NCI-H187 treated with DMSO at 0.1 percent for 48 hours (cell line): Measurements from ENCODE around the gene RNF146.
"Not testable (repeated sequence)": the region's sequence is repeated elsewhere in the genome, so short reads cannot be mapped to it uniquely, and the experiment has no call there.

ENCODE experiments used
- DNase-seq: peaks from one replicate; lab custom pipeline; 2025; lab: John Stamatoyannopoulos, UW

Gene RNF146, protein sequence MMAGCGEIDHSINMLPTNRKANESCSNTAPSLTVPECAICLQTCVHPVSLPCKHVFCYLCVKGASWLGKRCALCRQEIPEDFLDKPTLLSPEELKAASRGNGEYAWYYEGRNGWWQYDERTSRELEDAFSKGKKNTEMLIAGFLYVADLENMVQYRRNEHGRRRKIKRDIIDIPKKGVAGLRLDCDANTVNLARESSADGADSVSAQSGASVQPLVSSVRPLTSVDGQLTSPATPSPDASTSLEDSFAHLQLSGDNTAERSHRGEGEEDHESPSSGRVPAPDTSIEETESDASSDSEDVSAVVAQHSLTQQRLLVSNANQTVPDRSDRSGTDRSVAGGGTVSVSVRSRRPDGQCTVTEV

DNA sequence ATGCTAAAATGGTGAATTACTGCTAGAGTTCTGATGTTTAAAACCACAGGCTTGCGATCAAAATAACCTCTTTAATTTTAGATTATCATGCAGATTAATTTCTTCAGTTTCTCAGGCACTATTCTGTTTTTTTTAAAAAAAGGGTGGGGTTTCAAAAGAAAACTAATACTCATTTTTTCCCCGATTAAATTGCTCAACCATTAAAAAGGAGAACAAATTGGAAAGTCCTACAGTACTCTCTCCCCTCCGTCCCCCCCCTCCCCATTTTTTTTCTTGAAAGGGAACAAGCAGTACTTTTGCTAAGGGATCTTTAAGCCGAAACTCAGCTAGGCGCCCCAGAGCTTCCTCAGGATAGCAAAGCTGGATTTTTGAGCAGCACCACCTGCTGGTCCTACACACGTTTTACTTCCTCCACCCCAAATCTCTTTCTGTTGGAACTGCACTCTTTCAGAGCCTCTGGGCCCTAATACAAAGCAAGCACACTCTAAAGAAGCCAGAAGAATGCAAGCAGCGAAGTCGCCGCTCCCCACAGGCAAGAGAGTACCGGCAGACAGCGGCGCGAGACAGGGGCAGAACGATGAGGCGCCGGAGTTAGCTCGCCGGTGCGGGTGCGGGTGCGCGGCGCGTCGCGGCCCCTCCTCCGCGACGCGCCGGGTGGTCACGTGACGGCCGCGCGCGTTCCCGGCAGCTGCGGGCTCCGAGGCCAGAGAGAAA lies at the start of gene RNF146:
Gene RNF146, plus strand, starts transcription at position 687 of the 714 bp plus-strand sequence. CDS start 13,475 bp downstream, outside the sequence.
- DNase-seq = peak; percentile 34

DNA sequence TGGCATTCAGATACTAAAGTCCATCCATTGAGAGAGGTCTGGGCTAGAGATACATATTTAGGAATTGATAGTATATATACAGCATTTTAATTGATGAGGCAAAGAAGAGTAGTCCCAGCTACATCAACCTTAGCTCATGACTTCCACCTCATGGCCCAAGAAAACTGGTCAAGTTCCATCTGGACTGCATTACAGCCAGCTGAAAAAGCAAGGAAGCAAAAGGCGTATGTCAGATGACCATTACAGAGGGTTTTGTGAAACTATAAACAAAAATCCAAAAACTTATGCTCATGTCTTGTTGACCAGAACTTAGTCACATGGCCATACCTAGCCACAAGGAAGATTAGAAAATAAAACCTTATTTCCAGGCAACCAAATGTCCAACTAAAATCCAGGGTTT lies 46.8 kb upstream of the RNF146 start:
- no peak for DNase-seq

DNA sequence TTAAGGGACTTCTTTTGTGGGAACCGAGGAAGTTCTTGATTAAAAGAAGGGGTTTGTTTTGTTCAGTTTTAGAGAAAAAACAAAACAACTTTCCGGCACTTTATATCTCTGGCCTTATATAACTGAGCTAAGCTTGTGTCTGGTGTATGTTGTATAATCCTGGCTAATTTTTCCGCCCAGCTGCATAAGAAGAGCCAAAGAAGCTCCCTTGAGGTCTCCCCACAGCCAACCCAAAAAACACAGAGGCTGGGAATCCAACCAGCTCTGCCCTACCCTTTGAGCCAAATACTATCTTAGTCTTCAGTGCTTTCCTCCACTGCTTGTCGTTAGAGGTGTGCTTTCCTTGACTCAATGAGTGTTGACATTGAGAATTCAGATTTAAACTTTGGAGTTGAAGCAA lies 45.5 kb upstream of the RNF146 start:
- no peak for DNase-seq

DNA sequence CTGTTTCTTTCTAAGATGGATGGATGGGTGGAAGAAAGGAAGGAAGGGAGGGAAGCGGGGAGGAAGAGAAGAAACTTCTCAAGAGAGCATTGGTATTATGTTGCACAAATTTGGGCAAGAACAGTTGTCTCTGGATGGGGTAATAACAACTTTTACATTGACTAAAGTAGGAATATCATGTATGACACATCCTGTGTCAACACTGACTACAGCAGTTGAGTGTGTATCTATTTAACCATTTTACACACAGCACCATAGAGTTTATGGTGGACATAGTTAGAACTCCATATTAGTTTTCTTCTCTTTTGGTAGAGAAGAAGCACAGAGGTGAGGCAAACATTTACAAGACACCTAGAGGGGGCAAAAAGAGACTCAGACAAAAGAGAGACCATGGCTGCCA lies 44.2 kb upstream of the RNF146 start:
- no peak for DNase-seq

DNA sequence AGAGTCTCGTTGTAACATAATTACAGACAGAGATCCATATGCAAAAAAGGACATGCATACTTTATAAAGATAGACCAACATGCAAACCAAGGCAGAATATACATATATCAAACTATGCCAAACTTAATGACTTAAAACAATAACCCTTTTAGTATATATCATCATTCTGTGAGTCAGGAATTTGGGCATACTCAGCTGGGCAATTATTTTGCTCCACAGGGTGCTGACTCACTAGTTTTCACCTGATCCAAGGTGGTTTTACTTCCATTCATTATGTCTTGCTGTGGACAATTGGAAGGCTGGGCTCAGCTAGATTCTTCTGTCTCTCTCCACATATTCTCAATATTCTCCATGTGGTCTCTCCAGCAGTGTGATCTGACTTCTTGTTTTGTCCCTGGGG lies 41.2 kb upstream of the RNF146 start:
- no peak for DNase-seq

DNA sequence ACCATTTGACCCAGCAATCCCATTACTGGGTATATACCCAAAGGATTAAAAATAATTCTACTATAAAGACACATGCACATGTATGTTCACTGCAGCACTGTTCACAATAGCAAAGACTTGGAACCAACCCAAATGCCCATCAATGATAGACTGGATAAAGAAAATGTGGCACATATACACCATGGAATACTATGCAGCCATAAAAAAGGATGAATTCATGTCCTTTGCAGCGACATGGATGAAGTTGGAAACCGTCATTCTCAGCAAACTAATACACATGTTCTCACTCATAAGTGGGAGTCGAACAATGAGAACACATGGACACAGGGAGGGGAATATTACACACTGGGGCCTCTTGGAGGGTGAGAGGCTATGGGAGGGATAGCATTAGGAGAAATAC lies 32.8 kb upstream of the RNF146 start:
- not testable (repeated sequence) for DNase-seq

DNA sequence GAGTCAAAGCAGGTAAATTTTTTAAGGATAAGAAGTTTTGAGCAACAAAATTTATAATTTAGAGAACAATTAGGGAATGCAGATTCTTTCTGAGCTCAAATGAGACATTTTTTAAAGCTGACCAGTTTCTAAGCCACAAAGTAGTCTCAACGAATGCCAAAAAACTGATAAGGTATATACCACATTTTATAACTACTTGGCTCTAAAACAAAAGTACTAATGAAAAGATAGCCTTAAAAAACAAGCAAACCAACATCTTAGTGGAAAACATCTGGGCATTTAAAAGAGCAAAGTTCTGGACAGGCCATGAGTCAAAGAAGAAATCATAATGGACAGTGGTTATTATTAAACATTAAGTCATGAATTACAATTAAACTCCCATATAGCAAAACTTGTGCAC lies 23.2 kb upstream of the RNF146 start:
- DNase-seq = no peak

DNA sequence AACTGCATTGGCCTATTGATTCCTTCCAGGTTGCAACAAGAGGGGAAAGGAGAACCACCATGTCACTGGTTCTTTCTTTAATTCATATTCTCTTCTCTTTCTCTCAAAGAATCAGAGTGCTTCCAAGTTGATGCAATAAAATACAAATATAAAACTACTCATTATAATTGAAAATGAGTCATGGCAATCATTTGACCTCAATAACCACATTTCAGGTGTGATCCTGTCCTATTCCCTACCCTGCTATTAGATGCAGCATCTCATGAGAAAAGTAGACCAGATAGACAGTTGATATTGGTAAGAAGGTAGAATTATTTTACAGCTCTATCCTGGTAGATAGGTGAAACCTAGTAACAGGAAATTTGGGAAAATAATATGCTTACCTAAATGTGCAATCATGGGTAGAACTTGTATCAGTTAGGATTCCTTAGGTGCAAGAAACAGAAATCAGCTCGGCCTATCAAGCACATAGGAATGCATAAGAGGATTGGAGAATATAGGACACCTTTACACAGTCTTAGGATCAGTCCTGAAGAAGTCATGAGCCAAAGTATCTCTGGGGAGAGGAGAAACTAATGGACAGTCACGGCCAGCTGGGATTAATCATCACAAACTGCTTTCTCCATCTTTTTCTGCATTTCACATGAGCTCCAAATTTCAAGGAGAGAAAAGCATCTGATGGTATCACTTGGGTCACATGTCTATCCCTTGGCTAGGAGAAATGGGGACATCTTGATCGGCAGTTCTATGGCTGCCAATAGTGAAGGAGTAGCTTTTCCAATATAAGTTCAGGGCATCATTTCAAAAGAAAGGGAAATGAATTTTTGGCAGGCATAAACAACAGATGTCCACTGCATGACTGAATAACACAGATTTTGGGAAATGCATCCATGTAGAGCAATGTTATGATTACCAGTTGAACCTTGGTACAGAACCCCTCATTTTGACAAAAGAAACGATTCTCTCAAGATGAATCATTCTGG lies 19.3 kb upstream of the RNF146 start:
- no peak for DNase-seq

DNA sequence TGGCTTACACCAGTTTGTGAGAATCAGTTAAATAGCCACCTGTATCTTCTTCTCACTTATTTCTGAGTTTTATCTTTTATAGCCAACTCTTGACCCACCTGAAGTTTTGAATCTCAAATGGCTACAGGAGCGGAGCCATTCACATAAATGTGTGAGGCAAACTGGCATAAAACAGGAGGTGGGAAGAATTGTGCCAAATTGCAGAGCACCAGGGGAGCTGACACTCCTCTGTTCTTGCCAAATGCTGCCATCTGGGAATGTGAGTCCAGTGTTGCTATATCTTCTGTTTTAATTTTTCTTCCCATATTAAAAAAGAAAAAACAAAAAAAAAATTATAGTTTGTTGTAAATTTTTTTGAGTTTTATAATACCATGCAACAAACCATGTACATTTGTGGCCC lies 17.0 kb upstream of the RNF146 start:
- no peak for DNase-seq

DNA sequence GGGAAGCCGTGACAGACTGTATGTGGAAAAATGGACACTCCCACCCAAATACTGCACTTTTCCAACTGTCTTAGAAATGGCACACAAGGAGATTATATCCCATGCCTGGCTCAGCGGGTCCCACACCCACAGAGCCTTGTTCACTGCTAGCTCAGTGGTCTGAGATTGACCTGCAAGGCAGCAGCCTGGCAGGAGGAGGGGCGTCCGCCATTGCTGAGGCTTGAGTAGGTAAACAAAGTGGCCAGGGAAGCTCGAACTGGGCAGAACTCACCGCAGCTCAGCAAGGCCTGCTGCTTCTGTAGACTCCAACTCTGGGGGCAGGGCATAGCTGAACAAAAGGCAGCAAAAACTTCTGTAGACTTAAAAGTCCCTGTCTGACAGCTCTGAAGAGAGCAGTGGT lies 11.4 kb upstream of the RNF146 start:
- DNase-seq = no peak

DNA sequence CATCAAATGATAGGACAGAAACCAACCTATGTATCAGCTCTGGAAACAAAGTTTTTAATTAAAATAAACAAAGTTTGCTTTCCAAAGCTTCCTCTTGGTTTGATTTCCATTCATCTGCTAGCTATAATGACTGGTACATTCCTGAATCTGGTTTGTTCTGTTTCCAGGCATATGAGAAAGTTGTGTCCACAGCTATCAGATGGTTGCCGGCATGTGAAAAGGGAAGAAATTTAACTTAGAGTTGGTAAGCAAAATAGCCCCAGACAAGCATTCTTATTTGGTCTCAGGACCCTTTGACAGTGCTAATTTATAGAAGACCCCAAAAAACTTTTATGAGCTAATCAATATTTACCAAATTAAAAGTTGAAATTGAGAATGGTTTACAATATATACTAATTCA lies 3.8 kb upstream of the RNF146 start:
- DNase-seq = no peak

DNA sequence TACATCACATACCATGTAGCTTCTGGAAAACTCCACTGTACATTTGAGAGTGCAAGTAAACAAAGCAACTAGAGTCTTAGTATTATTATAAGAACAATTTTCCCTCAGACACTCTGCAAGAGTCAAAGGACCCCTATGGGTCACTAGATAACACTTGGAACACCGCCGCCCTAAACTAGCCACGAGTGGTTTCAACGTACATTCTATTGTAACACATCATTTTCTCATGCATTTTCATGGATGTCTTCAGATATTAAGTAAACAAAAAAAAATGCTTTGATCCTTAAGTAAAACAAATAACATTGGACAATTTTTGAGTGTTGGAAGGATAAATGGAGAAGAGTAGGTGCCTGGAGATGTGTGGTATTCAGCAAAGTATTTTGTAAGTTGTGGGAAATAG lies 3.2 kb upstream of the RNF146 start:
- DNase-seq = no peak

DNA sequence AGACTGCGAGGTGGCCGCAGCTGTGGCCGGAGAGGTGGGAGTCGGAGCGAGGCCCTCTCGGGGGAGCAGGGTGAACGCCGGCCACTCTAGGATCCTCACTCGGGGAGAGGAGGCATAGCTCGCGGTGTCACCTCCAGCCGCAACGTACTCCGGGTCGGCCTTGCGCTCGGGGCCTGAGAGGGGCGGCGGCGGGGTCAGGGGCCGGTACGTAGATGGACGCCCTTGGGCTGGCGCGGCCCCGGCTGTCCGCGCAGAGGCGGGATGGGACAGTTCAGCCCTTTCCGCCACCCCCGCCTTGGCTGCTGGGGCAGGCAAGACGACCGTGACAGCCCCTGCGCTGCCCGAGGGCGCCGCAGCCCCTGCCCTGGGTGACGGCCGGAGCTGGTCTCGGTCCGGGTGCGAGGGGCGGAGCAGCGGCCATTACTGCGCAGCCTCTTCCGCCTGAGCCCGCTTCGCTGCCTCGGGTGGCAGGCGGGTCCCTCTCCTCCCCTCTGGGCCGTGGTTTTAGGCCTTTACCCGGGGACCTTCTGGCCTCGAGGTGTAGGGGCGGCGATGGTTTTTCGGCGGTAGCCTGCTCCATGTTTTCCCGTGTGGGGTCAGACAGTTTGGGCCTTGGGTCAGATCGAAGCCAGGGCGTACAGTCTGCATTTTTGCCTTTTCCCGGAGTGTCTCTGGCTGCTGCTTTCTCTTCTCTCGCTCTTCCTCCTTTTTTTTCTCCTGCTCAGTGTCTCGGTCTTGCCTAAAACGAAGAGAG lies 405 bp downstream of the RNF146 start:
- DNase-seq = no peak

DNA sequence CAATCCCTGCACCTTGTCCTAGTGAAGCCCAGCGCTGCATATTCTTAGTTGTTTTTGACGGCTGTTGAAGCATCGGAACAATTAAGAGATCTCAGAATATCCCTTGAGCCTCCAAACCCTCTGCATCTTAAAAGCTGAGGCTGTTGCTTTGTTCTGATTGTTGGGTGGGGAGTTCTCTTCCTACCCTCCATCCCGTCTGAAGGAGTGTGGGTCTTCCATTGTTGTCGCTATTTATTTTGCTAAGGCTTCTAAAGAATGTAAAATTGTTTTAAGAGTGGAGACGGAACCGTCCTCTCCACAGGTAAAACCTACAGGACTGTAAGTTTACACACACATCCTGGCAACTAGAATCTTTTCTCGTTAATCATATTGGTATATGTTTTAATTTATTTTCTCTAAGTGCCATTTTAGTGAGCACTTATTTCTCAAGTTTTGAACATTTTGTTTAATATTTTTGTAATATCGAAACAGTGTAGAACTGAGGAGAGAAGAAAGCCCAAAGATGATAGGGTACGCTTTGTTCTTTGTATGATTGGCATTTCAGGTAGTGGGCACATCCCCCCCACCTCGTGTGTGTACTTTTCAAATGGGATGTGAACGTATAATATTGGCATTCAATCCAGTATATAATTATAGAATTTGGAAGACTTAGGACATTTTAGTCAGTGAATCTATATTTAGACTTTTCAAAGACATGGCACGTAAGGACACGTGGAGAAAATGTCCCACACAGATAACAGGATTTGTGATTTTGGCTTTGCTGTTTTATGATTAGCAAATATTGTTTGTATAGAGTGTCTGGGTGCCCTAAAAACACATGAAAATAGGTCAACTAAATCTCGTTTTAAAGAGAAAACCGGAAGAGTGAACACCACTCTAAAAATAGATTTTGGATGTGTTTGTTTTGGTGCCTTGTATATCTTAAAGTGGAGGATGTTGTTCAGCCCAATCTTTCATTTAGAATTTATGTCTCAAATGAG lies 1.3 kb downstream of the RNF146 start:
- DNase-seq = no peak

DNA sequence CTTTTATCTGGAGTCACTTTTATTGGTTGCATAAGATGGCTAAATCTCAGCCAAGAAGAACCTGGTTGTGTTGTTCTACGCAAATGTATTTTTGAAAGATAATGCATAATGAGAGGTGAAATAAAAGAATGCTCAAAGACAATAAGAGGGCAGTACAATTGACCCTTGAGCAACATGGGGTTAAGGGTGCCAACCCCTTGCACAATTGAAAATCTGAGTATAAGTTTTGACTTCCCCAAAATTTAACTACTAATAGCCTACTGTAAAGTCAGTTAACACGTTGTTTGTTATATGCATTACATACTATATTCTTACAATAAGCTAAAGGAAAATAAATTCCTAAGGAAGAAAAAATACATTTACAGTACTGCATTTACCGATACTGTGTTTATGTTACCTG lies 5.9 kb downstream of the RNF146 start:
- DNase-seq = no peak

DNA sequence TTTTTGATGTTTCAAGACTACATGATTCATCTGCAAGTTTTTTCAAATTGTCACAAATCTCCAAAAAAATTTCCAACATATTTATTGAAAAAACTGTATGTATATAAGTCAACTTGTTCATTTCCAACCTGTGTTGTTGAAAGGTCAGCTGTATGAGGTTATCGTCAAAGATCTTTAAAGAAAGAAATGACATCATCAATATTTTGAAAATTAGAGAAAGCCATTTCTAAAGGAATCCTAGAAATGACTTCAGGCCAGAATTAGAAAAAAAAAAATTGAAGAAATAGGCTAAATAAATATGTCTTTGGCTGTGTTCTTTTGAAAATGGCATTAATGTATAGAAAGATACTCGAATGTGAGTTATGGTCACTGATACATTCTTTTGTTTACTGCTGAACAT lies 6.8 kb downstream of the RNF146 start:
- no peak for DNase-seq

DNA sequence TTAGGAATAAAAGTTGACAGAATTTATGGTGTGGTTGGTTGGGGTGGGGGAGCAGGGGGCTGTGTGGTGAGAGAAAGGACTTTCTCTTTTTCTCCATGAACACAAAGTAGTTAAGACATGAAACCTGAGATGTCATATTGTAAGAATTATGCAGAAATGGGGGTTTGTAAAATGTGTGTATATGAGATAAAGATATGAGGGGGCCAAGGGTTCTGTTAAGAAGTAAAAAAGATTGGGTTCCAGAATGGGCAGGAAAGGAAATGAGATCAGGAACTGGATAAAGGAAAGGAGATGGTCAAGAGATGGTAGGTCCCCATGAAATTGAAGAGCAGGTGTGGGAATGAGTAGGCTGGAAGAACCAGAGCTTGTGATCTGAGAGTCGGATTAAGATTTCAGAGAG lies 9.7 kb downstream of the RNF146 start:
- DNase-seq = no peak

DNA sequence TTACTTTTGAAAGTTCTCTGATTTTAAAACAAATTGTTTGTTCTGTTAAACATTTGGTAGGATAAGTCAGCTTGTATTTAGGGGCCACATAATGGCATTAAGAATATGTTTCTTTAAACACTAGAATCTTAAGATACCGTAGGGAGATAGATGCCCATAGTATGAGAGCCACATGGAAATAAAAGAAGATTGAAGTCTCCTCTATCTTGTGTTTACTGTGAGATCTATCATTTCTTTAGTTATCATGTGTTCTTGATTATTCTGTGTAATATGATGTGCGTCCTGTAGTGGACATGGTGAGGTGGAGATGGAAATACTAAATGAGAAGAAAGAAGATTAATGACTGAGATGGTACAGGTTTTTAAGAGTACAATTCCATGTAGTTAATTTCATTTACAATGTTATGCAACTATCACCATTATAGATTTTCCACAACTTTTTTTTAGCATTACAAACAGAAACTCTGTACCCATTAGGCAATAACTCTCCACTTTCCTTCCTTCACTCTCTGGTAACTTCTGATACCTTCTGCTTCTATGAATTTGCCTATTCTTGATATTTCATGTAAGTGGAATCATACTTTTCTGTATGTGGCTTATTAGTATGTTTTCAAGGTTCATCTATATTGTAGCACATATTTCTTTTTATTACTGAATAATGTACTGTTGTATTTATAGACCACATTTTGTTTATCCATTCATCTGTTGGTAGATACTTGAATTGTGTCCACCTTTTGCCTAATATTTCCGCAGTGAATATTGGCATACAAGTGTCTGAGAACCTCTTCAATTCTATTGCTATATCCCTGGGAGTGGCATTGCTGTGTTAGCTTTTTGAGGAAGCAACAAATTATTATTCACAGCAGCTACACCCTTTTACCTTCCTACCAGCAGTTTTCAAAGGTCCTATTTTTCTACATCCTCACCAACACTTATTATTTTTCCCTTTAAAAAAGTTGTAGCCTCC lies 11.5 kb downstream of the RNF146 start:
- no peak for DNase-seq

DNA sequence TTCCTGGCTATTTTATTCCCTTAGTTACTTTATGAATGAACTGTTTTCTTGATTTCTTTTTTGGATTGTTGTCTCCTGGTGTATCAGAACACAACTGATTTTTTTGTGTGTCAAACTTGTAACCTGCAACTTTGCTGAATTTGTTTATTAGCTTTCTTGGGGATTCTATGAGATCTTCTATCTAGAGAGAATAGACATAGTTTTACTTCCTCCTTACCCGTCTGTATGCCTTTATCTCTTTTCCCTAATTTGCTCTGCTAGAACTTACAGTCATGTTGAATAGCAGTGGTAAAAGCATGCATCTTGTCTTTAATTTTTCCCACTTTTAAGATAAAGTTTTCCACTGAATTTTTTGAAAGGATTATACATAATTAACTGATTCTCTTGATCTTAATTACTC lies 13.2 kb downstream of the RNF146 start:
- DNase-seq = no peak
